ENCODE results near the gene LPIN3. TPM values are rescaled to one million over a fixed set of nuclear protein-coding genes. Genes with fewer than 3 reads are reported as not detected.

The LPIN3 gene
- total RNA-seq, 1 donor from 2014 or later, result 1.8 TPM

GRCh38 chr20:41392295-41392694 is 51.7 kb downstream of the LPIN3 start:
- Mint-ChIP-seq H3K9me3 (no peaks in the 10 kb centered on the region), H3K4me1 (peaks cover 57% of the 10 kb centered on the region), H3K36me3 (ENCODE audit: low read depth) (no peaks in the 10 kb centered on the region), H3K27ac (ENCODE audit: unreplicated experiment) (no peak overlapping the region), H3K27me3 (ENCODE audit: low read depth) (no peaks in the 10 kb centered on the region), H3K4me3 (peak overlapping the region; percentile 5)
- no peak for TF ChIP-seq CTCF (conservative IDR thresholded peaks at IDR 0.05)
- no peak for DNase-seq (ENCODE audit: low read depth, low spot score)

GRCh38 chr20:41392871-41393704 is 52.5 kb downstream of the LPIN3 start:
- no peaks in the 10 kb centered on the region for H3K27me3 Mint-ChIP-seq (ENCODE audit: low read depth)
- H3K27ac Mint-ChIP-seq (ENCODE audit: unreplicated experiment), result peak overlapping the region; percentile 87
- no peaks in the 10 kb centered on the region for H3K9me3 Mint-ChIP-seq
- peak overlapping the region; percentile 62 for H3K4me3 Mint-ChIP-seq
- peak; percentile 68 for DNase-seq (ENCODE audit: low read depth, low spot score)
- no peaks in the 10 kb centered on the region for H3K36me3 Mint-ChIP-seq (ENCODE audit: low read depth)
- peaks cover 53% of the 10 kb centered on the region for H3K4me1 Mint-ChIP-seq
- no peak for TF ChIP-seq CTCF (conservative IDR thresholded peaks at IDR 0.05)

GRCh38 chr20:41393705-41394066 is 53.1 kb downstream of the LPIN3 start:
- Mint-ChIP-seq H3K4me1 (peaks cover 53% of the 10 kb centered on the region), H3K4me3 (peak overlapping the region; percentile 62), H3K9me3 (no peaks in the 10 kb centered on the region), H3K27me3 (ENCODE audit: low read depth) (no peaks in the 10 kb centered on the region), H3K36me3 (ENCODE audit: low read depth) (no peaks in the 10 kb centered on the region), H3K27ac (ENCODE audit: unreplicated experiment) (no peak overlapping the region)
- TF ChIP-seq CTCF (conservative IDR thresholded peaks at IDR 0.05), result no peak
- DNase-seq (ENCODE audit: low read depth, low spot score), result no peak

- Mint-ChIP-seq H3K4me1 (peaks cover 53% of the 10 kb centered on the region), H3K27ac (ENCODE audit: unreplicated experiment) (no peak overlapping the region), H3K36me3 (ENCODE audit: low read depth) (no peaks in the 10 kb centered on the region), H3K4me3 (peak overlapping the region; percentile 62), H3K9me3 (no peaks in the 10 kb centered on the region), H3K27me3 (ENCODE audit: low read depth) (no peaks in the 10 kb centered on the region)
- DNase-seq (ENCODE audit: low read depth, low spot score), result no peak
- no peak for TF ChIP-seq CTCF (conservative IDR thresholded peaks at IDR 0.05)
Measured at GRCh38 chr20:41394081-41394480, 53.5 kb downstream of the LPIN3 start.

- H3K4me3 Mint-ChIP-seq, result no peak overlapping the region
- DNase-seq (ENCODE audit: low read depth, low spot score), result no peak
- H3K27me3 Mint-ChIP-seq (ENCODE audit: low read depth), result no peaks in the 10 kb centered on the region
- H3K36me3 Mint-ChIP-seq (ENCODE audit: low read depth), result no peaks in the 10 kb centered on the region
- H3K9me3 Mint-ChIP-seq, result no peaks in the 10 kb centered on the region
- H3K27ac Mint-ChIP-seq (ENCODE audit: unreplicated experiment), result peak overlapping the region; percentile 8
- no peak for TF ChIP-seq CTCF (conservative IDR thresholded peaks at IDR 0.05)
- peaks cover 47% of the 10 kb centered on the region for H3K4me1 Mint-ChIP-seq
Measured at GRCh38 chr20:41394931-41395666, 54.5 kb downstream of the LPIN3 start.

Measured in neural crest cell (in vitro differentiated cells).